ENCODE results near the gene LASP1. TPM values are rescaled to one million over a fixed set of nuclear protein-coding genes. Genes with fewer than 3 reads are reported as not detected.

Gene LASP1
- total RNA-seq, 1 donor from 2014 or later = 146 TPM

DNA sequence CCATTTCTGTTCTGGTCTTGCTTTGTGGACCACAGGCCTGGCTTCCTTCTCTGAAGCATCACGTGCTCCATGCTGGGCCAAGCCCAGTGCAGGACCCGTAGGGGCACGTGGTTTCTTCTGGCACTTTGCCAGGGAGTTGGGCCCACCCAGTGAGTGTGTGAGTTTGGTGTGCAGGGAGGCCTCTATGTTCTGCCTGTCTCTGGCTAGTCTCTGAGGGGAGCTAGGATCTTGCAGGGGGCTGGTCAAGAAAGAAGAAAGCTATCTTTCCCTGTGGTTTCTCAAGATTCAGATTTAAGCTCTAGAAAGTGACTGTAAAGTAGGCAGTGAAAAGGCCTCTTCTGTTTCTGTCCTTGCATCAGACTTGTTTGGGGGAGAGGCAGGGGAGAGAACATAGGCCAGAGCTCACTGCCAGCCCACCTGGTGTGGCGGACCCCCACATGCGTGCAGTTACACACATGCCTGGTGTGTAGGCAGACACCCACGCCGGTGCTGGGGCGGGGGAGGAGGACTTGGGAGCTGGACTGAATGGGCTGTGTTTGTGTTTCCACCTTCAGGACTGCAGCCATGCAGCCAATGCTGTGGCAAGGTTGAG is 11.8 kb downstream of the LASP1 start:
- Mint-ChIP-seq H3K27ac (ENCODE audit: unreplicated experiment) (peak overlapping the region; percentile 89), H3K4me3 (ENCODE audit: unreplicated experiment) (peak overlapping the region; percentile 38), H3K36me3 (ENCODE audit: low read depth, unreplicated experiment) (peaks cover 20% of the 10 kb centered on the region)

DNA sequence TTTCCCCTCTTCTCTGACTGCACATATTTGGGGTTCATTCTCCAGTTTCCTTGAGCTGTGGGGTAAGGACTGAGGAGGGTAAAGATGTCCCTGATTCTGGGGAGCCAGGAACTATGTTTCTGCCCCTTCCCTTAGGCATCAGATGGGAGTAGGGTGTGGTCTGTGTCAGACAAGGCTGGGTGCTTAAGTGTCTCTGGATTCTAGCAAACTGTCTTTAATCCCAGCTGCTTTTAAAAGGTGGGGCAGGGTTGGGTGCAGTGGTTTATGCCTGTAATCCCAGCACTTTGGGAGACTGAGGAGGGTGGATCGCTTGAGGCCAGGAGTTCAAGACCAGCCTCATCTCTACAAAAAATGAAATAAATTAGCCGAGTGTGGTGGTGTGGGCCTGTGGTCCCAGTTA is 13.0 kb downstream of the LASP1 start:
- H3K27ac Mint-ChIP-seq (ENCODE audit: unreplicated experiment) = no peak overlapping the region
- no peak overlapping the region for H3K4me3 Mint-ChIP-seq (ENCODE audit: unreplicated experiment)
- no peaks in the 10 kb centered on the region for H3K9me3 Mint-ChIP-seq (ENCODE audit: unreplicated experiment)
- peaks cover 20% of the 10 kb centered on the region for H3K36me3 Mint-ChIP-seq (ENCODE audit: low read depth, unreplicated experiment)
- H3K27me3 Mint-ChIP-seq (ENCODE audit: unreplicated experiment) = peaks cover under 1% of the 10 kb centered on the region
- DNase-seq (ENCODE audit: low spot score) = no peak
- TF ChIP-seq, protein P1, sequence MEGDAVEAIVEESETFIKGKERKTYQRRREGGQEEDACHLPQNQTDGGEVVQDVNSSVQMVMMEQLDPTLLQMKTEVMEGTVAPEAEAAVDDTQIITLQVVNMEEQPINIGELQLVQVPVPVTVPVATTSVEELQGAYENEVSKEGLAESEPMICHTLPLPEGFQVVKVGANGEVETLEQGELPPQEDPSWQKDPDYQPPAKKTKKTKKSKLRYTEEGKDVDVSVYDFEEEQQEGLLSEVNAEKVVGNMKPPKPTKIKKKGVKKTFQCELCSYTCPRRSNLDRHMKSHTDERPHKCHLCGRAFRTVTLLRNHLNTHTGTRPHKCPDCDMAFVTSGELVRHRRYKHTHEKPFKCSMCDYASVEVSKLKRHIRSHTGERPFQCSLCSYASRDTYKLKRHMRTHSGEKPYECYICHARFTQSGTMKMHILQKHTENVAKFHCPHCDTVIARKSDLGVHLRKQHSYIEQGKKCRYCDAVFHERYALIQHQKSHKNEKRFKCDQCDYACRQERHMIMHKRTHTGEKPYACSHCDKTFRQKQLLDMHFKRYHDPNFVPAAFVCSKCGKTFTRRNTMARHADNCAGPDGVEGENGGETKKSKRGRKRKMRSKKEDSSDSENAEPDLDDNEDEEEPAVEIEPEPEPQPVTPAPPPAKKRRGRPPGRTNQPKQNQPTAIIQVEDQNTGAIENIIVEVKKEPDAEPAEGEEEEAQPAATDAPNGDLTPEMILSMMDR (IDR thresholded peaks at IDR 0.05; ENCODE audit: unreplicated experiment) = no peak
- H3K4me1 Mint-ChIP-seq (ENCODE audit: unreplicated experiment) = peaks cover 63% of the 10 kb centered on the region

More for the DNA sequence above, 11.8 kb downstream of the LASP1 start:
- H3K27me3 Mint-ChIP-seq (ENCODE audit: unreplicated experiment) = peaks cover 3% of the 10 kb centered on the region
- H3K9me3 Mint-ChIP-seq (ENCODE audit: unreplicated experiment) = no peaks in the 10 kb centered on the region
- H3K4me1 Mint-ChIP-seq (ENCODE audit: unreplicated experiment) = peaks cover 70% of the 10 kb centered on the region
- TF ChIP-seq, protein P1 (IDR thresholded peaks at IDR 0.05; ENCODE audit: unreplicated experiment) = no peak
- DNase-seq (ENCODE audit: low spot score) = no peak

DNA sequence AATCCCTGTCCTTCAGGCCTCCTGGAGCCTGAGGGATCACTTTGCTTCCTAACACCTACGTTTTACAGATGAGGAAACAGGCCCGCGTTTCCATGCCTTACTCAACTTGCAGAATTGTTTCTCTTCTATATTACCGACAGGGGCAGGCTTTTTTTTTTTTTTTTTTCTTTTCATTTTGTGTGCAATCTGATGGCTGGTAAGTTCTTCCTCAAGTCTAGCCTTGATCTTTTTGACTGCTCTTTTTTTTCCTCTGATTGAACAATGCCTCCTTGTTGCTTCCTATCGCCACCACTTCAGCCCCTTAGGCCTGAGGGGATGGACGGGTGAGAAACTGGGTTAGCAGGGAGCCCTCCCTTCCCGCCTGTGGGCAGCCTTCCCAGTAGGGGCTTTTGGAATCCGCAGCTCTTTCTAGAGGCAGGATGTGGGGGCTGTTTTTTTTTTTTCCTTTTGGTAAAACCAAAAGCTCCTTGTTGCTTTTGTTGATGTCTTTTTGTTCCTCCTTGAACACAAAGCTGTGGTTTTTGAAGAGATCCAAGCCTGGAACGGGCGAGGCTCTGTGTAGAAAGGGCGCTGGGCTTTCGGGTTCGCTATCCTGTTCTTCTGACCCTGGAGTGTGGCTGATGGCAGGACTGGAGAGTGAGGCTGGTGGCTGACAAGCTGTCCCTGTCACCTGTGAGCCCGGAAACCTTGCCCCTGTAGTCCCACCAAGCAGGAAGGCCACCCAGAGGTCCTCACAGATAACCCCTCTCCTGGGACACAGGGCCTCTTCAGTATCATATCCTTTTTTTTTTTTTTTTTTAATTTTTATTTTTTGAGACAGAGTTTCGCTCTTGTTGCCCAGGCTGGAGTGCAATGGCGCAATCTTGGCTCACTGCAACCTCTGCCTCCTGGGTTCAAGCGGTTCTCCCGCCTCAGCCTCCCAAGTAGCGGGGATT is 14.0 kb downstream of the LASP1 start:
- peaks cover 15% of the 10 kb centered on the region for H3K36me3 Mint-ChIP-seq (ENCODE audit: low read depth, unreplicated experiment)
- H3K9me3 Mint-ChIP-seq (ENCODE audit: unreplicated experiment) = no peaks in the 10 kb centered on the region
- TF ChIP-seq, protein P1 (IDR thresholded peaks at IDR 0.05; ENCODE audit: unreplicated experiment) = no peak
- peaks cover 63% of the 10 kb centered on the region for H3K4me1 Mint-ChIP-seq (ENCODE audit: unreplicated experiment)
- DNase-seq (ENCODE audit: low spot score) = no peak
- H3K4me3 Mint-ChIP-seq (ENCODE audit: unreplicated experiment) = peak overlapping the region; percentile 60
- no peaks in the 10 kb centered on the region for H3K27me3 Mint-ChIP-seq (ENCODE audit: unreplicated experiment)
- peak overlapping the region; percentile 88 for H3K27ac Mint-ChIP-seq (ENCODE audit: unreplicated experiment)

DNA sequence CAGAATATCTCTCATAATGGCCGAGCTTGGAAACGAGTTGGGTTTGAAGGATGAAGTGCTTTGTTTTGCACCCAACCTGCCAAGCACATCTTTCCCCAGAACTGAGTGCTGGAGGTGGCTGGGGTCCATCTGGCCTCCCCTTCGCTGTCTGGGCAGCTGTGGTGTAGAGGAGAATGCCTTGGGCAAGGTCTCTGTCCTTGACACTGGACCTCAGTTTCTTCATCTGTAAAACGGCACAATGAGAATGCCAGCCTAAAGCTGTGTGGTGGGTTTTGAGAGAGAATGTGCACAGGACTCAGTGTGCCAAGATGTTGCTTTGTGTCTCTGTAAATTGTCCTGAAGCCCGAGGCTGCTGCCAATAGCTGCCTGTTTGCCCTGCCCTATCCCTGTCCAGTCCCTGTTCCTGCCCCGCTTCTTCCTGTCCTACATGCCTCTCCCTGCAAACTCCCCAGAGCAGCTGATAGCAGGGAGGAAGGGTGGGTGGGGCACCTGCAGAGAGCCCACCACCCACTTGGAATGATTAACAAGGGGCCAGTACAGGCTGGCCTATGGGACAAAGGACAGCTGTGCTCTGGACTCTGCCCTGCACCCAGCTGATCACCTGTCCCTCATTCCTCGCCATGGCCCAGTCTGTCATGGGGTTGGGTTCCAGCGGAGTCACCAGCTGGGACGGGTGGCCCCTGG is 15.3 kb downstream of the LASP1 start:
- no peak for DNase-seq (ENCODE audit: low spot score)
- peak overlapping the region; percentile 61 for H3K27ac Mint-ChIP-seq (ENCODE audit: unreplicated experiment)
- TF ChIP-seq, protein P1 (IDR thresholded peaks at IDR 0.05; ENCODE audit: unreplicated experiment) = no peak
- H3K4me3 Mint-ChIP-seq (ENCODE audit: unreplicated experiment) = no peak overlapping the region
- H3K4me1 Mint-ChIP-seq (ENCODE audit: unreplicated experiment) = peaks cover 61% of the 10 kb centered on the region
- H3K27me3 Mint-ChIP-seq (ENCODE audit: unreplicated experiment) = no peaks in the 10 kb centered on the region
- H3K9me3 Mint-ChIP-seq (ENCODE audit: unreplicated experiment) = no peaks in the 10 kb centered on the region
- H3K36me3 Mint-ChIP-seq (ENCODE audit: low read depth, unreplicated experiment) = peaks cover 20% of the 10 kb centered on the region

All from endothelial cell (in vitro differentiated cells).